SK-N-SH (cell line): ENCODE results near the gene MUC5B. TPM values are rescaled to one million over a fixed set of nuclear protein-coding genes. Genes with fewer than 3 reads are reported as not detected.
A peak's percentile ranks its signal among the peaks of the same experiment; 100 is the strongest.

Experiments
- CTCF ChIA-PET: fragments of 300-600, 350-600 bp; formaldehyde crosslinking; extraction: SDS; loops from one replicate; lab custom pipeline; 2021; lab: Yijun Ruan, JAX
- POLR2A ChIA-PET: fragments of 350-600 bp; sonication (Branson Sonifier 250); formaldehyde crosslinking; extraction: SDS; loops from one replicate; lab custom pipeline; 2020; ENCODE audit warnings: antibody characterized with exemption, inconsistent platforms; lab: Yijun Ruan, JAX
- DNase-seq: peaks from one replicate; pipeline ENCODE4 v3.0.0; 2012
- H2AFZ ChIP-seq: fragments of 200-600 bp; sonication (generic); 2 replicates; pipeline ENCODE4 v1.8.1; 2016; ENCODE audit warnings: antibody characterized with exemption, mild to moderate bottlenecking, low read depth
- H3F3A ChIP-seq: fragments of 200-600 bp; sonication (generic); replicated peaks from 2 replicates; pipeline ENCODE3; 2016; ENCODE audit warnings: antibody characterized with exemption, mild to moderate bottlenecking; ENCODE audit not compliant: insufficient read depth
- H3K27ac ChIP-seq, 2 experiments: fragments of 200-500 bp in 1 of 2; fragments of 200-600 bp in 1 of 2; sonication (Bioruptor generic) in 1 of 2; sonication (generic), shearing (Covaris generic) in 1 of 2; 2 replicates each; pipeline versions ENCODE4 v1.5.1 to v1.6.1; 2014 to 2016; ENCODE audit warnings: low read depth in 2 of 2, inconsistent platforms in 1 of 2, low read length in 1 of 2, mild to moderate bottlenecking in 1 of 2, mixed read lengths in 1 of 2
- H3K27me3 ChIP-seq: fragments of 200-600 bp; sonication (generic), shearing (Covaris generic); 2 replicates; pipeline ENCODE4 v1.6.1; 2016; ENCODE audit warnings: mixed run types; ENCODE audit not compliant: insufficient read depth
- H3K36me3 ChIP-seq, 2 experiments: fragments of 200-500 bp in 1 of 2; fragments of 200-600 bp in 1 of 2; sonication (Bioruptor generic) in 1 of 2; sonication (generic) in 1 of 2; replicated peaks in 1 of 2; 2 replicates each; pipeline versions ENCODE3 to v1.5.1; 2014 to 2016; ENCODE audit warnings: low read length in 1 of 2, mild to moderate bottlenecking in 1 of 2; ENCODE audit not compliant: insufficient read depth in 2 of 2, control insufficient read depth in 1 of 2
- H3K4me1 ChIP-seq, 2 experiments: fragments of 200-500 bp in 1 of 2; fragments of 200-600 bp in 1 of 2; sonication (Bioruptor generic) in 1 of 2; sonication (generic), shearing (Covaris generic) in 1 of 2; 2 replicates each; pipeline versions ENCODE4 v1.5.1 to v1.6.1; 2014 to 2016; ENCODE audit warnings: low read depth in 1 of 2, low read length in 1 of 2, mixed run types in 1 of 2; ENCODE audit not compliant: insufficient read depth in 2 of 2, control insufficient read depth in 1 of 2
- H3K4me2 ChIP-seq: fragments of 200-600 bp; sonication (generic), shearing (Covaris generic); 2 replicates; pipeline ENCODE4 v1.6.1; 2017; ENCODE audit warnings: mixed run types
- H3K4me3 ChIP-seq, 2 experiments: fragments of 200-500 bp in 1 of 2; fragments of 200-600 bp in 1 of 2; sonication (Bioruptor generic) in 1 of 2; sonication (generic), shearing (Covaris generic) in 1 of 2; 2 replicates each; pipeline versions ENCODE4 v1.5.1 to v1.8.1; 2014 to 2016; ENCODE audit warnings: low read depth in 2 of 2, inconsistent platforms in 1 of 2, low read length in 1 of 2, mild to moderate bottlenecking in 1 of 2, mixed read lengths in 1 of 2, moderate library complexity in 1 of 2
- H3K79me2 ChIP-seq: fragments of 200-600 bp; sonication (generic); 2 replicates; pipeline ENCODE4 v1.8.1; 2017; ENCODE audit warnings: mild to moderate bottlenecking; ENCODE audit not compliant: insufficient read depth
- H3K9ac ChIP-seq: fragments of 200-600 bp; sonication (generic); 2 replicates; pipeline ENCODE4 v1.6.1; 2017; ENCODE audit warnings: mixed run types
- H3K9me2 ChIP-seq: fragments of 200-600 bp; sonication (generic); 2 replicates; pipeline ENCODE4 v1.6.1; 2017; ENCODE audit warnings: mixed run types
- H3K9me3 ChIP-seq: fragments of 200-600 bp; sonication (generic); 2 replicates; pipeline ENCODE4 v1.6.1; 2017; ENCODE audit warnings: mixed run types, mild to moderate bottlenecking, moderate library complexity
- H4K20me1 ChIP-seq: fragments of 200-600 bp; sonication (generic); 2 replicates; pipeline ENCODE4 v1.6.1; 2017; ENCODE audit warnings: mild to moderate bottlenecking, mixed run types; ENCODE audit not compliant: insufficient read depth
- CHD2 ChIP-seq: fragments of 150-350 bp; IDR thresholded peaks from 2 replicates; pipeline ENCODE4 v1.6.1; 2018; ENCODE audit warnings: low read length; ENCODE audit not compliant: partially characterized antibody
- CTCF ChIP-seq: fragments of 200-600 bp; sonication (generic); IDR thresholded peaks from 2 replicates; pipeline ENCODE4 v1.6.1; 2017; ENCODE audit warnings: antibody characterized with exemption, mild to moderate bottlenecking, moderate library complexity
- ELF1 ChIP-seq: IDR thresholded peaks from 2 replicates; pipeline ENCODE4 v1.4.0; 2012
- EZH2phosphoT487 ChIP-seq: fragments of 200-600 bp; sonication (generic); IDR thresholded peaks from 2 replicates; pipeline ENCODE4 v1.6.1; 2017; ENCODE audit warnings: low read depth, mixed run types, mild to moderate bottlenecking, antibody characterized with exemption, moderate library complexity, borderline replicate concordance
- FOXJ3 ChIP-seq: sonication (generic); formaldehyde crosslinking; IDR thresholded peaks from 2 replicates; pipeline ENCODE4 v1.5.1; 2020; ENCODE audit warnings: mild to moderate bottlenecking, missing genetic modification reagents
- GATA2 ChIP-seq: sonication (generic); formaldehyde crosslinking; IDR thresholded peaks from 2 replicates; pipeline ENCODE4 v1.5.0; 2020; ENCODE audit warnings: mild to moderate bottlenecking, missing genetic modification reagents
- MXI1 ChIP-seq: IDR thresholded peaks from 2 replicates; pipeline ENCODE4 v1.6.1; 2012; ENCODE audit warnings: mild to moderate bottlenecking, low read depth, low read length, improper control_type of control experiment
- NFIC ChIP-seq: IDR thresholded peaks from 2 replicates; pipeline ENCODE4 v1.4.0; 2012; ENCODE audit warnings: borderline replicate concordance
- POLR2AphosphoS5 ChIP-seq: IDR thresholded peaks from 2 replicates; pipeline ENCODE4 v1.6.1; 2012; ENCODE audit warnings: low read depth, low read length
- RAD21 ChIP-seq: IDR thresholded peaks from 2 replicates; pipeline ENCODE4 v1.6.1; 2012; ENCODE audit warnings: mild to moderate bottlenecking, low read length
- RXRA ChIP-seq: IDR thresholded peaks from 2 replicates; pipeline ENCODE4 v1.4.0; 2012; ENCODE audit warnings: low read depth, mild to moderate bottlenecking, borderline replicate concordance
- SIN3A ChIP-seq: IDR thresholded peaks from 2 replicates; pipeline ENCODE4 v1.6.1; 2012; ENCODE audit warnings: low read depth, mild to moderate bottlenecking, low read length, moderate library complexity, borderline replicate concordance
- SMC3 ChIP-seq: IDR thresholded peaks from 2 replicates; pipeline ENCODE4 v1.6.1; 2012; ENCODE audit warnings: low read depth, low read length, improper control_type of control experiment
- TCF12 ChIP-seq: IDR thresholded peaks from 2 replicates; pipeline ENCODE4 v1.4.0; 2012
- YY1 ChIP-seq: IDR thresholded peaks from 2 replicates; pipeline ENCODE4 v1.4.0; 2012; ENCODE audit warnings: low read depth, mild to moderate bottlenecking
- ZBTB33 ChIP-seq: IDR thresholded peaks from 2 replicates; pipeline ENCODE4 v1.4.0; 2012; ENCODE audit warnings: low read depth, borderline replicate concordance
- WGBS: methylation state at CpG from one replicate; pipeline ENCODE4 v1.1.6; 2017; ENCODE audit warnings: low lambda C conversion rate; 5-methylcytosine and 5-hydroxymethylcytosine counted together
- polyA plus RNA-seq, 3 experiments: library from polyadenylated mRNA; depleted of rRNA; stranded (reverse); fragments of >200 nt; gene quantifications; 2 replicates each; pipeline ENCODE4 v1.2.3, GENCODE V29; 2012
- TF ChIP-seq, protein P1 (sequence below): fragments of 150-350 bp; IDR thresholded peaks from 2 replicates; pipeline ENCODE4 v1.6.1; 2017; ENCODE audit warnings: antibody characterized with exemption, low read length, low read depth, borderline replicate concordance
- TF ChIP-seq, protein P2 (sequence below): IDR thresholded peaks from 2 replicates; pipeline ENCODE4 v1.4.0; 2012; ENCODE audit warnings: low read depth, borderline replicate concordance
- TF ChIP-seq, protein P3 (sequence below): IDR thresholded peaks from 2 replicates; pipeline ENCODE4 v1.4.0; 2012; ENCODE audit warnings: low read depth

MUC5B gene
- polyA plus RNA-seq, 1 of the 3 experiments (the other 2 are of a cell fraction) = not detected

GRCh38 chr11:1202154-1202775 is 20.6 kb upstream of the MUC5B start (continued):
- TF ChIP-seq CTCF (no peak), CHD2 (no peak), YY1 (no peak), GATA2 (CRISPR knock-in tag) (no peak), ELF1 (no peak), MXI1 (no peak), POLR2AphosphoS5 (no peak)
- TF ChIP-seq, protein P1, sequence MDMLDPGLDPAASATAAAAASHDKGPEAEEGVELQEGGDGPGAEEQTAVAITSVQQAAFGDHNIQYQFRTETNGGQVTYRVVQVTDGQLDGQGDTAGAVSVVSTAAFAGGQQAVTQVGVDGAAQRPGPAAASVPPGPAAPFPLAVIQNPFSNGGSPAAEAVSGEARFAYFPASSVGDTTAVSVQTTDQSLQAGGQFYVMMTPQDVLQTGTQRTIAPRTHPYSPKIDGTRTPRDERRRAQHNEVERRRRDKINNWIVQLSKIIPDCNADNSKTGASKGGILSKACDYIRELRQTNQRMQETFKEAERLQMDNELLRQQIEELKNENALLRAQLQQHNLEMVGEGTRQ = no peak
- TF ChIP-seq, protein P2, sequence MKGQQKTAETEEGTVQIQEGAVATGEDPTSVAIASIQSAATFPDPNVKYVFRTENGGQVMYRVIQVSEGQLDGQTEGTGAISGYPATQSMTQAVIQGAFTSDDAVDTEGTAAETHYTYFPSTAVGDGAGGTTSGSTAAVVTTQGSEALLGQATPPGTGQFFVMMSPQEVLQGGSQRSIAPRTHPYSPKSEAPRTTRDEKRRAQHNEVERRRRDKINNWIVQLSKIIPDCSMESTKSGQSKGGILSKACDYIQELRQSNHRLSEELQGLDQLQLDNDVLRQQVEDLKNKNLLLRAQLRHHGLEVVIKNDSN = no peak
- TF ChIP-seq, protein P3, sequence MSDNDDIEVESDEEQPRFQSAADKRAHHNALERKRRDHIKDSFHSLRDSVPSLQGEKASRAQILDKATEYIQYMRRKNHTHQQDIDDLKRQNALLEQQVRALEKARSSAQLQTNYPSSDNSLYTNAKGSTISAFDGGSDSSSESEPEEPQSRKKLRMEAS = no peak

DNA sequence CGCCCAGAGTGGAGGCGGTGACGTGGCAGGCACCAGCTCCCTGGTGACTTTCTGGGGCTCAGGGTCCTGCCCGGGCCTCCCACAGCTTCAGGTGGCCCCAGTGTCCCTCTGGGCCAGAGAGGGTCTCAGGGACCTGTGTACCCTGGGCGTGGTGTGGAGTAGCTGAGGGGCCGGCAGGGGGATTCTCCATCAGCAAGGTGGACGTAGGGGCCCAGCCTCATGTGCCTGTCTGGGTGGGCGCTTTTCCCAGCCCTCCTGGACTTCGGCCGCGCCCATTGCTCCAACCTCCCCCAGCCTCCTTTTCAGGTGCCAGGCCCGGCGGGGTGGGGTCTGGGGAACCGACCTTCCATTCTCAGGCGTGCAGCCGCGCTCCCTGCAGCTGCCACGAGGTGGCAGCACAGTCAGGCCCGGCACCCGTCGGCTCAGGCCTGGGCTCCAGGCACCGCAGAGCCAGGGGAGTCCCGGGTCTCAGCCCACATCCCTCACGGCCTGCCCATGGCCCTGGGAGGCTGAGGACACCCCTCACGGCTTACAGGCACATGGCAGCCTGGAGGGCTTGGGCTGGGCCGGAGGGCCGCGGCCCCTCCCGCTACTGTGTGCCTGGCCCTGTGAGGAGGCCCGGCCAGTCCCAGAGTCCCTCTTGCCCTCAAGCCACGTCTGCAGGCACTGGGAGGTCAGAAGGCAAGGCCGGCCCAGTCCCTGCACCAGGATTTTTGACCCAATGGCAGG is 19.9 kb upstream of the MUC5B start:
- Histone ChIP-seq H3K9me3 (no peaks in the 10 kb centered on the region), H3K4me3 (no peak overlapping the region; a peak in 1 of 4 replicates), H3K79me2 (no peaks in the 10 kb centered on the region), H3K9me2 (no peaks in the 10 kb centered on the region), H3K9ac (no peak overlapping the region), H2AFZ (no peak overlapping the region), H3K4me1 (peaks cover 0 to 10% of the 10 kb centered on the region in 2 experiments; a peak in 1 of 4 replicates), H3K36me3 (no peaks in the 10 kb centered on the region), H3K27ac (no peak overlapping the region), H4K20me1 (no peaks in the 10 kb centered on the region), H3K4me2 (no peak overlapping the region), H3F3A (no peaks in the 10 kb centered on the region), H3K27me3 (peaks cover 5% of the 10 kb centered on the region; the same call in 1 of the 2 replicates)
- WGBS = 30% methylated on average over 2 of the region's 32 CpGs
- ChIA-PET CTCF (interaction anchor here (0.6 to 5.9 kb wide), 28 partner anchors 11 to 400 kb away, joined by 3 to 38 read pairs (median 3); partner anchors contain the start of gene MUC5B), POLR2A (no interaction called here)
- TF ChIP-seq ELF1 (no peak), ZBTB33 (no peak), SMC3 (peak; percentile 61), TCF12 (no peak), SIN3A (no peak), EZH2phosphoT487 (no peak), CTCF (peak; percentile 60), NFIC (no peak), RAD21 (peak; percentile 75), RXRA (no peak), FOXJ3 (CRISPR knock-in tag) (no peak)
- TF ChIP-seq, protein P2 = no peak
- DNase-seq = peak; percentile 96
